ENCODE measurements around the gene LCK. TPM values are rescaled to one million over a fixed set of nuclear protein-coding genes. Genes with fewer than 3 reads are reported as not detected.

LCK gene
- total and polyA plus RNA-seq, 2 experiments from 2014 or later: 33.2 to 86.6 TPM

DNA sequence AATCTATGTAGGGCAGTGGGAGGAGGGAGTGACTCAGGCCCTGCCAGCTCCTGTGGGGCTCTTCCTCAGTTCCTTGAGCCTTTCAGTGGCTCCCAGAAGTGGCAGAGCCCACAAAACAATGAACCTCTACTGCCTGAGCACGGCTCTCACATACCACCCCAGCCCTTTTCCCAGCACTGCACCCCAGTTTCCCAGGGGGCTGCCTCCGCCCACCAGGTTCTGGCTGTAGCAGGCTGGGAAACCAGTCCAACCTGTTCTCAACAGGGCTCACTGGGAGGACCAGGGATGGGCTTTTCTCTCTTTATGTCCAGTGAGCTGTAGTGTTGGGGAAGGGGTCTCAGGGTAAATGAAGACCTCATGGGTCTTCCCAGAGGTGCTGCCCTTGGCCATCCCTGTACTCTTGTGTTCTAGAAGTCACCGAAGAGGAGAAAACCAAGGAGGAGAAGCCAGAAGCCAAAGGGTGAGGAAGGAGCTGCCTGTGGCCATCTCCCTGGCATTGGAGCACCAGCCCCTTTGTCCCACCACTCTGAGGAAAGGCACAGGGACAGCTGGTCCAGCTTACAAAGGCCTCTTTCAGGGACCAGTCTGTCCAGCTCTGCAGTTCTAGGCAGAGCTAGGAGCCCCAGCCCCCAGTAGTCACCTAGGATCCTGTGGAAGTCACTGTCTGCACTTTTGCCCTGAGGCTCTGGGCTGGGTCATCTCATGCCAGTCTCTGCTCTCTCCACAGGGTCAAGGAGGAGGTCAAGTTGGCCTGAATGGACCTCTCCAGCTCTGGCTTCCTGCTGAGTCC, 81.4 kb downstream of the LCK start:
- Histone ChIP-seq H4K20me1 (replicated peaks; ENCODE audit: insufficient read depth) (peaks cover 40% of the 10 kb centered on the region), H3K9me2 (ENCODE audit: insufficient read depth) (no peaks in the 10 kb centered on the region), H3K4me3 (0 out of 2 replicates have a peak overlapping the region, but pooled peaks have one; percentile 17), H3K36me3 (ENCODE audit: insufficient read depth) (peaks cover 4% of the 10 kb centered on the region), H3K27me3 (ENCODE audit: insufficient read depth) (peaks cover 7% of the 10 kb centered on the region; the same call in 1 of the 2 replicates), H3K4me2 (peak overlapping the region; percentile 51; the same call in 1 of the 2 replicates), H3K79me2 (replicated peaks; ENCODE audit: insufficient read depth) (peaks cover 18% of the 10 kb centered on the region), H3K4me1 (ENCODE audit: insufficient read depth) (peaks cover 34% of the 10 kb centered on the region), H2AFZ (no peak overlapping the region), H3K27ac (ENCODE audit: low read depth) (peak overlapping the region; percentile 90), H3F3A (replicated peaks; ENCODE audit: low read depth) (peaks cover 35% of the 10 kb centered on the region)
- ATAC-seq: peak; percentile 24
- Mint-ChIP-seq H3K9me3 (peaks cover 5% of the 10 kb centered on the region; the same call in 2 of the 3 replicates), H3K36me3 (ENCODE audit: low read depth) (peaks cover 73% of the 10 kb centered on the region), H3K4me1 (peaks cover 35% of the 10 kb centered on the region), H3K27ac (peak overlapping the region; percentile 80; the same call in 1 of the 2 replicates), H3K4me3 (peak overlapping the region; percentile 45), H3K27me3 (ENCODE audit: insufficient read depth, low read depth, poor library complexity) (peaks cover 44% of the 10 kb centered on the region)
- peak; percentile 75 for DNase-seq (ENCODE audit: low spot score)
- TF ChIP-seq JUNB (IDR thresholded peaks at IDR 0.05; ENCODE audit: unreplicated experiment) (no peak), CREB1 (CRISPR knock-in tag; IDR thresholded peaks at IDR 0.05; ENCODE audit: low read depth) (no peak), POLR2AphosphoS5 (IDR thresholded peaks at IDR 0.05; ENCODE audit: low read depth) (no peak; the same call in none of the 2 replicates), STAT1 (IDR thresholded peaks at IDR 0.05; ENCODE audit: unreplicated experiment) (no peak), EZH2phosphoT487 (IDR thresholded peaks at IDR 0.05; ENCODE audit: unreplicated experiment) (no peak), EZH2 (IDR thresholded peaks at IDR 0.05; ENCODE audit: low read depth, unreplicated experiment) (no peak), NANOG (IDR thresholded peaks at IDR 0.05; ENCODE audit: borderline replicate concordance) (no peak), ZNF114 (CRISPR knock-in tag; IDR thresholded peaks at IDR 0.05) (no peak), ZNF331 (CRISPR knock-in tag; IDR thresholded peaks at IDR 0.05; ENCODE audit: low read depth) (no peak)
- TF ChIP-seq, protein P1, sequence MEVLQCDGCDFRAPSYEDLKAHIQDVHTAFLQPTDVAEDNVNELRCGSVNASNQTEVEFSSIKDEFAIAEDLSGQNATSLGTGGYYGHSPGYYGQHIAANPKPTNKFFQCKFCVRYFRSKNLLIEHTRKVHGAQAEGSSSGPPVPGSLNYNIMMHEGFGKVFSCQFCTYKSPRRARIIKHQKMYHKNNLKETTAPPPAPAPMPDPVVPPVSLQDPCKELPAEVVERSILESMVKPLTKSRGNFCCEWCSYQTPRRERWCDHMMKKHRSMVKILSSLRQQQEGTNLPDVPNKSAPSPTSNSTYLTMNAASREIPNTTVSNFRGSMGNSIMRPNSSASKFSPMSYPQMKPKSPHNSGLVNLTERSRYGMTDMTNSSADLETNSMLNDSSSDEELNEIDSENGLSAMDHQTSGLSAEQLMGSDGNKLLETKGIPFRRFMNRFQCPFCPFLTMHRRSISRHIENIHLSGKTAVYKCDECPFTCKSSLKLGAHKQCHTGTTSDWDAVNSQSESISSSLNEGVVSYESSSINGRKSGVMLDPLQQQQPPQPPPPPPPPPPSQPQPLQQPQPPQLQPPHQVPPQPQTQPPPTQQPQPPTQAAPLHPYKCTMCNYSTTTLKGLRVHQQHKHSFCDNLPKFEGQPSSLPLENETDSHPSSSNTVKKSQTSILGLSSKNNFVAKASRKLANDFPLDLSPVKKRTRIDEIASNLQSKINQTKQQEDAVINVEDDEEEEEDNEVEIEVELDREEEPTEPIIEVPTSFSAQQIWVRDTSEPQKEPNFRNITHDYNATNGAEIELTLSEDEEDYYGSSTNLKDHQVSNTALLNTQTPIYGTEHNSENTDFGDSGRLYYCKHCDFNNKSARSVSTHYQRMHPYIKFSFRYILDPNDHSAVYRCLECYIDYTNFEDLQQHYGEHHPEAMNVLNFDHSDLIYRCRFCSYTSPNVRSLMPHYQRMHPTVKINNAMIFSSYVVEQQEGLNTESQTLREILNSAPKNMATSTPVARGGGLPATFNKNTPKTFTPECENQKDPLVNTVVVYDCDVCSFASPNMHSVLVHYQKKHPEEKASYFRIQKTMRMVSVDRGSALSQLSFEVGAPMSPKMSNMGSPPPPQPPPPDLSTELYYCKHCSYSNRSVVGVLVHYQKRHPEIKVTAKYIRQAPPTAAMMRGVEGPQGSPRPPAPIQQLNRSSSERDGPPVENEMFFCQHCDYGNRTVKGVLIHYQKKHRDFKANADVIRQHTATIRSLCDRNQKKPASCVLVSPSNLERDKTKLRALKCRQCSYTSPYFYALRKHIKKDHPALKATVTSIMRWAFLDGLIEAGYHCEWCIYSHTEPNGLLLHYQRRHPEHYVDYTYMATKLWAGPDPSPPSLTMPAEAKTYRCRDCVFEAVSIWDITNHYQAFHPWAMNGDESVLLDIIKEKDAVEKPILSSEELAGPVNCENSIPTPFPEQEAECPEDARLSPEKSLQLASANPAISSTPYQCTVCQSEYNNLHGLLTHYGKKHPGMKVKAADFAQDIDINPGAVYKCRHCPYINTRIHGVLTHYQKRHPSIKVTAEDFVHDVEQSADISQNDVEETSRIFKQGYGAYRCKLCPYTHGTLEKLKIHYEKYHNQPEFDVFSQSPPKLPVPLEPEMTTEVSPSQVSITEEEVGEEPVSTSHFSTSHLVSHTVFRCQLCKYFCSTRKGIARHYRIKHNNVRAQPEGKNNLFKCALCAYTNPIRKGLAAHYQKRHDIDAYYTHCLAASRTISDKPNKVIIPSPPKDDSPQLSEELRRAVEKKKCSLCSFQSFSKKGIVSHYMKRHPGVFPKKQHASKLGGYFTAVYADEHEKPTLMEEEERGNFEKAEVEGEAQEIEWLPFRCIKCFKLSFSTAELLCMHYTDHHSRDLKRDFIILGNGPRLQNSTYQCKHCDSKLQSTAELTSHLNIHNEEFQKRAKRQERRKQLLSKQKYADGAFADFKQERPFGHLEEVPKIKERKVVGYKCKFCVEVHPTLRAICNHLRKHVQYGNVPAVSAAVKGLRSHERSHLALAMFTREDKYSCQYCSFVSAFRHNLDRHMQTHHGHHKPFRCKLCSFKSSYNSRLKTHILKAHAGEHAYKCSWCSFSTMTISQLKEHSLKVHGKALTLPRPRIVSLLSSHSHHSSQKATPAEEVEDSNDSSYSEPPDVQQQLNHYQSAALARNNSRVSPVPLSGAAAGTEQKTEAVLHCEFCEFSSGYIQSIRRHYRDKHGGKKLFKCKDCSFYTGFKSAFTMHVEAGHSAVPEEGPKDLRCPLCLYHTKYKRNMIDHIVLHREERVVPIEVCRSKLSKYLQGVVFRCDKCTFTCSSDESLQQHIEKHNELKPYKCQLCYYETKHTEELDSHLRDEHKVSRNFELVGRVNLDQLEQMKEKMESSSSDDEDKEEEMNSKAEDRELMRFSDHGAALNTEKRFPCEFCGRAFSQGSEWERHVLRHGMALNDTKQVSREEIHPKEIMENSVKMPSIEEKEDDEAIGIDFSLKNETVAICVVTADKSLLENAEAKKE (CRISPR knock-in tag; IDR thresholded peaks at IDR 0.05): no peak
- TF ChIP-seq, protein P2, sequence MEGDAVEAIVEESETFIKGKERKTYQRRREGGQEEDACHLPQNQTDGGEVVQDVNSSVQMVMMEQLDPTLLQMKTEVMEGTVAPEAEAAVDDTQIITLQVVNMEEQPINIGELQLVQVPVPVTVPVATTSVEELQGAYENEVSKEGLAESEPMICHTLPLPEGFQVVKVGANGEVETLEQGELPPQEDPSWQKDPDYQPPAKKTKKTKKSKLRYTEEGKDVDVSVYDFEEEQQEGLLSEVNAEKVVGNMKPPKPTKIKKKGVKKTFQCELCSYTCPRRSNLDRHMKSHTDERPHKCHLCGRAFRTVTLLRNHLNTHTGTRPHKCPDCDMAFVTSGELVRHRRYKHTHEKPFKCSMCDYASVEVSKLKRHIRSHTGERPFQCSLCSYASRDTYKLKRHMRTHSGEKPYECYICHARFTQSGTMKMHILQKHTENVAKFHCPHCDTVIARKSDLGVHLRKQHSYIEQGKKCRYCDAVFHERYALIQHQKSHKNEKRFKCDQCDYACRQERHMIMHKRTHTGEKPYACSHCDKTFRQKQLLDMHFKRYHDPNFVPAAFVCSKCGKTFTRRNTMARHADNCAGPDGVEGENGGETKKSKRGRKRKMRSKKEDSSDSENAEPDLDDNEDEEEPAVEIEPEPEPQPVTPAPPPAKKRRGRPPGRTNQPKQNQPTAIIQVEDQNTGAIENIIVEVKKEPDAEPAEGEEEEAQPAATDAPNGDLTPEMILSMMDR (conservative IDR thresholded peaks at IDR 0.05; ENCODE audit: low read depth in 2 of 2): no peak
- TF ChIP-seq, protein P3, sequence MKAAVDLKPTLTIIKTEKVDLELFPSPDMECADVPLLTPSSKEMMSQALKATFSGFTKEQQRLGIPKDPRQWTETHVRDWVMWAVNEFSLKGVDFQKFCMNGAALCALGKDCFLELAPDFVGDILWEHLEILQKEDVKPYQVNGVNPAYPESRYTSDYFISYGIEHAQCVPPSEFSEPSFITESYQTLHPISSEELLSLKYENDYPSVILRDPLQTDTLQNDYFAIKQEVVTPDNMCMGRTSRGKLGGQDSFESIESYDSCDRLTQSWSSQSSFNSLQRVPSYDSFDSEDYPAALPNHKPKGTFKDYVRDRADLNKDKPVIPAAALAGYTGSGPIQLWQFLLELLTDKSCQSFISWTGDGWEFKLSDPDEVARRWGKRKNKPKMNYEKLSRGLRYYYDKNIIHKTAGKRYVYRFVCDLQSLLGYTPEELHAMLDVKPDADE (IDR thresholded peaks at IDR 0.05): no peak
- TF ChIP-seq, protein P4, sequence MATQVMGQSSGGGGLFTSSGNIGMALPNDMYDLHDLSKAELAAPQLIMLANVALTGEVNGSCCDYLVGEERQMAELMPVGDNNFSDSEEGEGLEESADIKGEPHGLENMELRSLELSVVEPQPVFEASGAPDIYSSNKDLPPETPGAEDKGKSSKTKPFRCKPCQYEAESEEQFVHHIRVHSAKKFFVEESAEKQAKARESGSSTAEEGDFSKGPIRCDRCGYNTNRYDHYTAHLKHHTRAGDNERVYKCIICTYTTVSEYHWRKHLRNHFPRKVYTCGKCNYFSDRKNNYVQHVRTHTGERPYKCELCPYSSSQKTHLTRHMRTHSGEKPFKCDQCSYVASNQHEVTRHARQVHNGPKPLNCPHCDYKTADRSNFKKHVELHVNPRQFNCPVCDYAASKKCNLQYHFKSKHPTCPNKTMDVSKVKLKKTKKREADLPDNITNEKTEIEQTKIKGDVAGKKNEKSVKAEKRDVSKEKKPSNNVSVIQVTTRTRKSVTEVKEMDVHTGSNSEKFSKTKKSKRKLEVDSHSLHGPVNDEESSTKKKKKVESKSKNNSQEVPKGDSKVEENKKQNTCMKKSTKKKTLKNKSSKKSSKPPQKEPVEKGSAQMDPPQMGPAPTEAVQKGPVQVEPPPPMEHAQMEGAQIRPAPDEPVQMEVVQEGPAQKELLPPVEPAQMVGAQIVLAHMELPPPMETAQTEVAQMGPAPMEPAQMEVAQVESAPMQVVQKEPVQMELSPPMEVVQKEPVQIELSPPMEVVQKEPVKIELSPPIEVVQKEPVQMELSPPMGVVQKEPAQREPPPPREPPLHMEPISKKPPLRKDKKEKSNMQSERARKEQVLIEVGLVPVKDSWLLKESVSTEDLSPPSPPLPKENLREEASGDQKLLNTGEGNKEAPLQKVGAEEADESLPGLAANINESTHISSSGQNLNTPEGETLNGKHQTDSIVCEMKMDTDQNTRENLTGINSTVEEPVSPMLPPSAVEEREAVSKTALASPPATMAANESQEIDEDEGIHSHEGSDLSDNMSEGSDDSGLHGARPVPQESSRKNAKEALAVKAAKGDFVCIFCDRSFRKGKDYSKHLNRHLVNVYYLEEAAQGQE (IDR thresholded peaks at IDR 0.05; ENCODE audit: unreplicated experiment): no peak

Measured in GM23338 (cell line).